ENCODE measurements around the gene CLCN7. TPM values are rescaled to one million over a fixed set of nuclear protein-coding genes. Genes with fewer than 3 reads are reported as not detected.
A peak's percentile ranks its signal among the peaks of the same experiment; 100 is the strongest.
"Not testable (repeated sequence)": the region's sequence is repeated elsewhere in the genome, so short reads cannot be mapped to it uniquely, and the experiment has no call there.

Gene CLCN7
- total RNA-seq, 2 donors from 2014 or later = 27.2 to 115 TPM

GRCh38 chr16:1469693-1470201, 5.1 kb downstream of the CLCN7 start:
- H3K4me3 ChIP-seq = no peak overlapping the region
- ATAC-seq = no peak
- intact Hi-C loops (cut with DNase I) = no loop called here

DNA sequence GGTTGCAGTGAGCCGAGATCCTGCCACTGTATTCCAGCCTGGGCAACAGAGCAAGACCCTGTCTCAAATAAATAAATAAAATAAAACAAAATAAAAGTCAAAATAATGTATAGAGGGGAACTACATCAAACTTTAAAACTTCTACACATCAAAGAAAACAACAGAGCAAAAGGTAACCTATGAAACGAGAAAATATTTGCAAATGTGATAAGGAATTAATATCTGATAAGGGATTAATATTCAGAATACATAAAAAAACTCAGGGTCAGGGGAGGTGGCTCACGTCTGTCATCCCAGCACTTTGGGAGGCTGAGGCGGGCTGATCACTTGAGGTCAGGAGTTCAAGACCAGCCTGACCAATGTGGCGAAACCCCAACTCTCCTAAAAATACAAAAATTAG, 5.7 kb downstream of the CLCN7 start:
- intact Hi-C loops (cut with DNase I); H3K4me3 ChIP-seq; ATAC-seq; H3K36me3 ChIP-seq (replicated peaks in 1 of 2; ENCODE audit: insufficient read depth in 1 of 2, low read depth in 2 of 2); DNase-seq; H3K27ac ChIP-seq; H3K9me3 ChIP-seq; H3K27me3 ChIP-seq: not testable (repeated sequence)
- H3K4me1 ChIP-seq = peaks cover 12% of the 10 kb centered on the region
- 60 to 74% methylated on average over 5 of the region's 5 CpGs for WGBS, 2 donors

More at GRCh38 chr16:1469693-1470201, 5.1 kb downstream of the CLCN7 start:
- peaks cover 14% of the 10 kb centered on the region for H3K4me1 ChIP-seq
- H3K36me3 ChIP-seq (replicated peaks in 1 of 2; ENCODE audit: insufficient read depth in 1 of 2, low read depth in 2 of 2) = no peaks in the 10 kb centered on the region
- no peak for TF ChIP-seq POLR2A (IDR thresholded peaks at IDR 0.05)
- TF ChIP-seq, protein P1, sequence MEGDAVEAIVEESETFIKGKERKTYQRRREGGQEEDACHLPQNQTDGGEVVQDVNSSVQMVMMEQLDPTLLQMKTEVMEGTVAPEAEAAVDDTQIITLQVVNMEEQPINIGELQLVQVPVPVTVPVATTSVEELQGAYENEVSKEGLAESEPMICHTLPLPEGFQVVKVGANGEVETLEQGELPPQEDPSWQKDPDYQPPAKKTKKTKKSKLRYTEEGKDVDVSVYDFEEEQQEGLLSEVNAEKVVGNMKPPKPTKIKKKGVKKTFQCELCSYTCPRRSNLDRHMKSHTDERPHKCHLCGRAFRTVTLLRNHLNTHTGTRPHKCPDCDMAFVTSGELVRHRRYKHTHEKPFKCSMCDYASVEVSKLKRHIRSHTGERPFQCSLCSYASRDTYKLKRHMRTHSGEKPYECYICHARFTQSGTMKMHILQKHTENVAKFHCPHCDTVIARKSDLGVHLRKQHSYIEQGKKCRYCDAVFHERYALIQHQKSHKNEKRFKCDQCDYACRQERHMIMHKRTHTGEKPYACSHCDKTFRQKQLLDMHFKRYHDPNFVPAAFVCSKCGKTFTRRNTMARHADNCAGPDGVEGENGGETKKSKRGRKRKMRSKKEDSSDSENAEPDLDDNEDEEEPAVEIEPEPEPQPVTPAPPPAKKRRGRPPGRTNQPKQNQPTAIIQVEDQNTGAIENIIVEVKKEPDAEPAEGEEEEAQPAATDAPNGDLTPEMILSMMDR (IDR thresholded peaks at IDR 0.05) = no peak
- H3K9me3 ChIP-seq = no peaks in the 10 kb centered on the region
- peak in 1 of 4 donors; percentile 22 for DNase-seq
- WGBS, 2 donors = 66 to 73% methylated on average over 15 to 20 of the region's 20 CpGs
- no peaks in the 10 kb centered on the region for H3K27me3 ChIP-seq
- H3K27ac ChIP-seq = peak overlapping the region in 1 of 4 donors; percentile 66

DNA sequence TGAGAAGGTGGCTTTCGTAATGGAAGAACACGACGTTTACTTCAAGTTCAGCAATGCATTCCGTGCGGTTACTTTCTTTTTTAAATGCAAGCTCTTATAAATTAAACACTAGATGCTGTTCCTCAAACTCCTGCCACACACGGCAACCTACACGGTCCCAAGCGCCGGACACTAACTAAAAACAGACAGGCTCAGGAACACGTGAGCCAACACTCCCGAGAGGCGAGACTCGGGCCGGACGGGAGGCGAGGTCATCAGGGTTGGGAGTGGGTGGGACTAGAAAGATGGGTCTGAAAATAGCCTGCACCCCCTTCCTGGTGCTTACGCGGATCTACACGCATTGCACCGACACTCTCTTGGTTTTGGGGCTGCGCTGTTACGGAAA, 6.4 kb downstream of the CLCN7 start:
- intact Hi-C loops (cut with DNase I) = no loop called here
- ATAC-seq = no peak
- Histone ChIP-seq H3K4me1 (peaks cover 5% of the 10 kb centered on the region), H3K36me3 (replicated peaks in 1 of 2; ENCODE audit: insufficient read depth in 1 of 2, low read depth in 2 of 2) (no peaks in the 10 kb centered on the region), H3K27me3 (no peaks in the 10 kb centered on the region), H3K27ac (no peak overlapping the region), H3K9me3 (no peaks in the 10 kb centered on the region), H3K4me3 (no peak overlapping the region)
- DNase-seq = no peak
- 84 to 88% methylated on average over 19 to 22 of the region's 22 CpGs for WGBS, 2 donors
- TF ChIP-seq, protein P1 (IDR thresholded peaks at IDR 0.05) = no peak
- no peak for TF ChIP-seq POLR2A (IDR thresholded peaks at IDR 0.05)

DNA sequence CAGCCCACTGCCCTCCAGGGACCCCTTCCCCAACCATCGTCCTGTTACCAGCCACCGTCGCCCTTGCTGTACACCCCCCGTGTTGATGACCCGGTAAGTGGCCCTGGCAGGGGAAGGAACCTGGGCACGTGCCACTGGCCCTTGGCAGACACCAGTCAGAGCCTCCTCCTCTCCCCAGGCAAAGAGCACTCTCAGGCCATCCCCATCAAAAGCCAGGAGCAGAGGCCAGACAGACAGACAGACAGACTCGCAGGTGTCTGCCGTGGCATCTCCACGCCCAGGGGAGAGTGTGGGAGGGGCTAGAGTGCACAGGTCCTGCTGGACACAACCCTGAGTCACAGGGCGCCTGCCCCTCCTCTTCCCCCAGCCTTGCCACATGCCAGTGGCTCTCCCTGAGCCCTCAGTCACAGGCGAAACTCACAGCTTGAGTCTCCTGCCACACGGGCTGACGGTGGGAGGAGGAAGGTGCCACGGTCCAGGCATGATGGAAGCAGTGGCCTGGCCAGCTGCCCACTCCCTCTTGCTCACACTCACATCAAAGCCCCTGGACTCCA, 7.8 kb downstream of the CLCN7 start:
- no peak for DNase-seq
- intact Hi-C loops (cut with DNase I) = no loop called here
- no peak for ATAC-seq
- no peak for TF ChIP-seq POLR2A (IDR thresholded peaks at IDR 0.05)
- TF ChIP-seq, protein P1 (IDR thresholded peaks at IDR 0.05) = no peak
- Histone ChIP-seq H3K27me3 (no peaks in the 10 kb centered on the region), H3K4me3 (no peak overlapping the region), H3K36me3 (replicated peaks in 1 of 2; ENCODE audit: insufficient read depth in 1 of 2, low read depth in 2 of 2) (no peaks in the 10 kb centered on the region), H3K27ac (no peak overlapping the region), H3K9me3 (no peaks in the 10 kb centered on the region), H3K4me1 (no peaks in the 10 kb centered on the region)
- 71 to 80% methylated on average over 13 to 14 of the region's 14 CpGs for whole genome bisulfite sequencing, 2 donors

GRCh38 chr16:1466054-1466453, 8.8 kb downstream of the CLCN7 start:
- Histone ChIP-seq H3K36me3 (replicated peaks in 1 of 2; ENCODE audit: insufficient read depth in 1 of 2, low read depth in 2 of 2) (no peaks in the 10 kb centered on the region), H3K27me3 (no peaks in the 10 kb centered on the region), H3K27ac (no peak overlapping the region), H3K4me1 (no peaks in the 10 kb centered on the region), H3K4me3 (no peak overlapping the region), H3K9me3 (no peaks in the 10 kb centered on the region)
- intact Hi-C loops (cut with DNase I) = no loop called here
- no peak for TF ChIP-seq POLR2A (IDR thresholded peaks at IDR 0.05)
- TF ChIP-seq, protein P1 (IDR thresholded peaks at IDR 0.05) = no peak
- DNase-seq = no peak
- ATAC-seq = no peak
- WGBS, 2 donors = 85 to 90% methylated on average over 3 to 19 of the region's 24 CpGs

All from body of pancreas (tissue), 4 donors.